Measurements from ENCODE around the gene FKBP1B. TPM values are rescaled to one million over a fixed set of nuclear protein-coding genes. Genes with fewer than 3 reads are reported as not detected.

The FKBP1B gene
- total and polyA plus RNA-seq, 10 donors, result 2.4 to 5.1 (median 3.5) TPM

DNA sequence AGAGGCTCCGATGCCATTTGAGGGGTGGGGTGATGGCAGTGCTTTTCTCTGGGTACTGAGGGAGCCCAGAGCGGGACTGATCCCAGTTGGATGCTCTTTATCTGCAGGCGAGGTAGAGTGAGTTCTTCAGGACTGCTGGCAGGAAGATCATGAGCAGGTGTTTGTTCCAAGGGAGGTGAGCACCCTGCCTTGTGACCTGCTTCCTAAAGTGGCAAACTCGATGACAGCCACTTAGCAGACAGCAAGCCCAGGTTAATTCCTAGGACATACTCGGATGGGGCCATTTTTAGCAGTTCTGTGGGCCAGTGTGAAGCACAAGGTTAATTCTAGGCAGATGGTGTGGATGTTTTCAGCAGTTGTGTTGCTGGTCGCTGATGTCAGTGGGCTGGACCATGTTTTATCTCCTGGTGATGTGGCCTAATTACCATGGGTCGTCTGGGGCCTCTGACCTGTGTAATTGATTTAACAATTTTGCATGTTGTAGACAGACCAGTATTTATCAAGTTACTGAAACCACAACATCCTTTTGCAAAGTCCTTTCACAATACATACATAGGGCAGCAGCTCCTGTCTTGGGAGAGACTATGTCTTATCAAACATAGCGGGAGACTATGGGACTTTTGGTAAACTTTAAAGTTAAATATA lies 4.9 kb downstream of the FKBP1B start:
- peaks cover 0 to 12% (median 0%) of the 10 kb centered on the region in 7 donors for H3K27me3 ChIP-seq (replicated peaks in 1 of 7)
- H3K4me1 ChIP-seq, result peaks cover under 1 to 12% (median 9%) of the 10 kb centered on the region in 6 donors
- DNase-seq, result no peak
- no peaks in the 10 kb centered on the region for H3K36me3 ChIP-seq
- WGBS, 5 donors, result 80 to 91% (median 81%) methylated on average over 8 of the region's 8 CpGs
- no peak overlapping the region for H3K27ac ChIP-seq
- peaks cover 0 to 4% (median 0%) of the 10 kb centered on the region in 8 donors for H3K9me3 ChIP-seq
- intact Hi-C loops (cut with DNase I; ENCODE audit: low total_unique reads), result no loop called here
- H3K4me3 ChIP-seq, result no peak overlapping the region
- no peak for TF ChIP-seq POLR2AphosphoS5 (IDR thresholded peaks at IDR 0.05)
- TF ChIP-seq, protein P1, sequence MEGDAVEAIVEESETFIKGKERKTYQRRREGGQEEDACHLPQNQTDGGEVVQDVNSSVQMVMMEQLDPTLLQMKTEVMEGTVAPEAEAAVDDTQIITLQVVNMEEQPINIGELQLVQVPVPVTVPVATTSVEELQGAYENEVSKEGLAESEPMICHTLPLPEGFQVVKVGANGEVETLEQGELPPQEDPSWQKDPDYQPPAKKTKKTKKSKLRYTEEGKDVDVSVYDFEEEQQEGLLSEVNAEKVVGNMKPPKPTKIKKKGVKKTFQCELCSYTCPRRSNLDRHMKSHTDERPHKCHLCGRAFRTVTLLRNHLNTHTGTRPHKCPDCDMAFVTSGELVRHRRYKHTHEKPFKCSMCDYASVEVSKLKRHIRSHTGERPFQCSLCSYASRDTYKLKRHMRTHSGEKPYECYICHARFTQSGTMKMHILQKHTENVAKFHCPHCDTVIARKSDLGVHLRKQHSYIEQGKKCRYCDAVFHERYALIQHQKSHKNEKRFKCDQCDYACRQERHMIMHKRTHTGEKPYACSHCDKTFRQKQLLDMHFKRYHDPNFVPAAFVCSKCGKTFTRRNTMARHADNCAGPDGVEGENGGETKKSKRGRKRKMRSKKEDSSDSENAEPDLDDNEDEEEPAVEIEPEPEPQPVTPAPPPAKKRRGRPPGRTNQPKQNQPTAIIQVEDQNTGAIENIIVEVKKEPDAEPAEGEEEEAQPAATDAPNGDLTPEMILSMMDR (IDR thresholded peaks at IDR 0.05 in 8 of 11, conservative IDR thresholded peaks at IDR 0.05 in 3 of 11), result no peak
- TF ChIP-seq POLR2A (IDR thresholded peaks at IDR 0.05), result no peak

DNA sequence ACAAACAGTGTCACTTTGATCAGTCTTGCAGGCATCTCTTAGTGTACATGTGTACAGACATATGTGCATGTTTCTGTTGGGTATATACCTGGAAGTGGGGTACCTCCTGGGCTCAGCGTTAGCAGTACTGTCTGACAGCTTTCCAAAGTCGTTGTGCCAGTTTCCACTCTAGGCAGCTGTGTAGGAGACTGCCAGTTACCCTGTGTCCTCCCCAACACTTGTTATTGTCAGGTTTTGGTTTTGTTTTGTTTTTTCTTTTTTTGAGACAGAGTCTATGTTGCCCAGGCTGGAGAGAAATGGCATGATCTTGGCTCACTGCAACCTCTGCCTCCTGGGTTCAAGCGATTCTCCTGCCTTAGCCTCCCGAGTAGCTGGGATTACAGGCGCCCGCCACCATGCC lies 6.2 kb downstream of the FKBP1B start:
- 83 to 95% (median 94%) methylated on average over 6 of the region's 6 CpGs for WGBS, 5 donors
- H3K4me1 ChIP-seq, result no peaks in the 10 kb centered on the region
- intact Hi-C loops (cut with DNase I; ENCODE audit: low total_unique reads), result no loop called here
- DNase-seq, result no peak
- peaks cover 0 to 4% (median 0%) of the 10 kb centered on the region in 8 donors for H3K9me3 ChIP-seq
- no peak overlapping the region for H3K4me3 ChIP-seq
- H3K27ac ChIP-seq, result no peak overlapping the region
- no peak for TF ChIP-seq POLR2A (IDR thresholded peaks at IDR 0.05)
- TF ChIP-seq, protein P1 (IDR thresholded peaks at IDR 0.05 in 8 of 11, conservative IDR thresholded peaks at IDR 0.05 in 3 of 11), result no peak
- no peak for TF ChIP-seq POLR2AphosphoS5 (IDR thresholded peaks at IDR 0.05)
- no peaks in the 10 kb centered on the region for H3K36me3 ChIP-seq
- no peaks in the 10 kb centered on the region for H3K27me3 ChIP-seq (replicated peaks in 1 of 7)

- H3K27me3 ChIP-seq (replicated peaks in 1 of 7), result no peaks in the 10 kb centered on the region
- no peak for DNase-seq
- H3K4me3 ChIP-seq, result no peak overlapping the region
- no peaks in the 10 kb centered on the region for H3K36me3 ChIP-seq
- peaks cover 0 to 4% (median 0%) of the 10 kb centered on the region in 8 donors for H3K9me3 ChIP-seq
- WGBS, 5 donors, result 78 to 89% (median 83%) methylated on average over 4 of the region's 4 CpGs
- no peak overlapping the region for H3K27ac ChIP-seq
- TF ChIP-seq POLR2AphosphoS5 (IDR thresholded peaks at IDR 0.05) (no peak), POLR2A (IDR thresholded peaks at IDR 0.05) (no peak)
- TF ChIP-seq, protein P1 (IDR thresholded peaks at IDR 0.05 in 8 of 11, conservative IDR thresholded peaks at IDR 0.05 in 3 of 11), result no peak
- no peaks in the 10 kb centered on the region for H3K4me1 ChIP-seq
- intact Hi-C loops (cut with DNase I; ENCODE audit: low total_unique reads), result no loop called here
Observed at GRCh38 chr2:24058564-24059271, 9.2 kb downstream of the FKBP1B start.

DNA sequence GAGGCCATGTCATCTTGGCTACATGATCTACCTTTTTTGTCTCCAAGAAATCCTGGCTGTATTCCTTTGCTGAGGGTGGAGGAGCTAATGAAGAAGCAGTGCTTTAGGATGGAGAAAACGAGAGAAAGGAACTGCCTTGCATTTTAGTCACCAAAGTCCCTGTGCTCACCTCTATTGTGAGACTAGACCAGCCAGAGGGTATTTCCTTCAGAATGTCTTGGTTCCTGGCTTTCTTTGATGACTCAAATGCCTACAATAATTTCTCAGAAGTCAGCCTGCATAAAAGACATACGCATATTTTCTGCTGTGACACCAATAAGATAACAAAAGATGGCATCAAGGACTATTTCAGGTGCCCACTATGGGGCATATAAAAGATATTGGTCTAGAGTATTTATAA lies 15.8 kb downstream of the FKBP1B start:
- H3K9me3 ChIP-seq, result no peaks in the 10 kb centered on the region
- intact Hi-C loops (cut with DNase I; ENCODE audit: low total_unique reads), result no loop called here
- WGBS, 5 donors, result 68 to 87% (median 82%) methylated on average over 2 of the region's 2 CpGs
- H3K27me3 ChIP-seq (replicated peaks in 1 of 7), result no peaks in the 10 kb centered on the region
- peaks cover 0 to 17% (median 0%) of the 10 kb centered on the region in 6 donors for H3K4me1 ChIP-seq
- no peak overlapping the region for H3K4me3 ChIP-seq
- TF ChIP-seq, protein P1 (IDR thresholded peaks at IDR 0.05 in 8 of 11, conservative IDR thresholded peaks at IDR 0.05 in 3 of 11), result no peak
- no peak for TF ChIP-seq POLR2A (IDR thresholded peaks at IDR 0.05)
- TF ChIP-seq POLR2AphosphoS5 (IDR thresholded peaks at IDR 0.05), result no peak
- no peak for DNase-seq
- H3K36me3 ChIP-seq, result peaks cover 0 to 55% (median 34%) of the 10 kb centered on the region in 6 donors
- H3K27ac ChIP-seq, result no peak overlapping the region

Data from spleen (tissue), 11 donors.